NB4 (cell line): ENCODE measurements around the gene CKMT2.

Experiments used
- DNase-seq: peaks from one replicate; pipeline ENCODE4 v3.0.0; 2010; ENCODE audit warnings: low read depth
- H3K4me3 ChIP-seq: one replicate; pipeline ENCODE4 v1.5.1; 2011; ENCODE audit warnings: mild to moderate bottlenecking, low read depth, low read length, moderate library complexity
- MYC ChIP-seq: IDR thresholded peaks from 2 replicates; pipeline ENCODE4 v1.6.1; 2011; ENCODE audit warnings: low read depth, low read length
- POLR2A ChIP-seq: IDR thresholded peaks from 2 replicates; pipeline ENCODE4 v1.6.1; 2011; ENCODE audit warnings: mild to moderate bottlenecking; ENCODE audit not compliant: insufficient read length; ENCODE audit errors: extremely low read depth
- TF ChIP-seq, protein P1 (sequence below): IDR thresholded peaks from one replicate; pipeline ENCODE4 v1.5.1; 2012; ENCODE audit warnings: low read depth, low read length
- TF ChIP-seq, protein P2 (sequence below): IDR thresholded peaks from 2 replicates; pipeline ENCODE4 v1.6.1; 2011; ENCODE audit warnings: low read depth, low read length

The CKMT2 gene

DNA sequence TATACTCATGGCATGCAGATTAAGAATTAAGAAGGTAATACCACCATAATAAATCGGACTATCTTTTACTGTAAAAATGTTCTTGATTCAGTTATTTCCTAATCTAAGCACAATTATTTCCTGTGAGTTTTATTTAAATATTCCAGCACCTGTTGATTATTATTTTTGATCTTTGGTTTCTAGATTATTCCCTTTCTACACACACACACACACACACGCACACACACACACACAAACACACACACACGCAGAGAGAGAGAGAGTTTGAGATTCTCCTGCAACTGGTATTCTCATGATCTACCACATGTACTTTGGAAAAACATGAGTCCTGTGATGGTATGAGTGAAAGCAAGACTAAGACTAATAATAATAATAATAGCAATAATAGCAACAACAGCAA lies 17.0 kb upstream of the CKMT2 start:
- TF ChIP-seq, protein P1, sequence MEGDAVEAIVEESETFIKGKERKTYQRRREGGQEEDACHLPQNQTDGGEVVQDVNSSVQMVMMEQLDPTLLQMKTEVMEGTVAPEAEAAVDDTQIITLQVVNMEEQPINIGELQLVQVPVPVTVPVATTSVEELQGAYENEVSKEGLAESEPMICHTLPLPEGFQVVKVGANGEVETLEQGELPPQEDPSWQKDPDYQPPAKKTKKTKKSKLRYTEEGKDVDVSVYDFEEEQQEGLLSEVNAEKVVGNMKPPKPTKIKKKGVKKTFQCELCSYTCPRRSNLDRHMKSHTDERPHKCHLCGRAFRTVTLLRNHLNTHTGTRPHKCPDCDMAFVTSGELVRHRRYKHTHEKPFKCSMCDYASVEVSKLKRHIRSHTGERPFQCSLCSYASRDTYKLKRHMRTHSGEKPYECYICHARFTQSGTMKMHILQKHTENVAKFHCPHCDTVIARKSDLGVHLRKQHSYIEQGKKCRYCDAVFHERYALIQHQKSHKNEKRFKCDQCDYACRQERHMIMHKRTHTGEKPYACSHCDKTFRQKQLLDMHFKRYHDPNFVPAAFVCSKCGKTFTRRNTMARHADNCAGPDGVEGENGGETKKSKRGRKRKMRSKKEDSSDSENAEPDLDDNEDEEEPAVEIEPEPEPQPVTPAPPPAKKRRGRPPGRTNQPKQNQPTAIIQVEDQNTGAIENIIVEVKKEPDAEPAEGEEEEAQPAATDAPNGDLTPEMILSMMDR = no peak
- TF ChIP-seq POLR2A (no peak), MYC (no peak)
- TF ChIP-seq, protein P2, sequence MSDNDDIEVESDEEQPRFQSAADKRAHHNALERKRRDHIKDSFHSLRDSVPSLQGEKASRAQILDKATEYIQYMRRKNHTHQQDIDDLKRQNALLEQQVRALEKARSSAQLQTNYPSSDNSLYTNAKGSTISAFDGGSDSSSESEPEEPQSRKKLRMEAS = no peak
- H3K4me3 ChIP-seq = no peak overlapping the region
- no peak for DNase-seq

DNA sequence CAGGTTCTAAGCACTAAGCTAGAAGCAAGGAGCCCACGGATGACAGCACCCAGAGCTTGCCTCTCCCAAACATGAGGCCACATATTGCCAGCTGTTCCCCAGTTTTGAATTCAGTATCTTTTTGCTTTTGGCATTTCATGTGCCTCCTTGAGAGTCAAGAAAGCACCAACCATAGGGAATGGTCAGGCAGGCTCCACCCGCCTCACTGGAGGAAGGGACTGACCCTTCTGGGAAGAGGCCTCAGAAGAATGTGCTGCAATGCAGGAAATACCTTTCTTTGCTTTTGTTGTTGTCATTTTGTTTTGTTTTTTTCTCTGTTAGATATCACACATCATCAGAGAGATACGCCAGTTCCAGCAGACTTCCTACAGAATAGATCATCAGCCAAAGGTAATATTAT lies 13.7 kb upstream of the CKMT2 start:
- no peak for TF ChIP-seq MYC
- no peak for DNase-seq
- no peak overlapping the region for H3K4me3 ChIP-seq

DNA sequence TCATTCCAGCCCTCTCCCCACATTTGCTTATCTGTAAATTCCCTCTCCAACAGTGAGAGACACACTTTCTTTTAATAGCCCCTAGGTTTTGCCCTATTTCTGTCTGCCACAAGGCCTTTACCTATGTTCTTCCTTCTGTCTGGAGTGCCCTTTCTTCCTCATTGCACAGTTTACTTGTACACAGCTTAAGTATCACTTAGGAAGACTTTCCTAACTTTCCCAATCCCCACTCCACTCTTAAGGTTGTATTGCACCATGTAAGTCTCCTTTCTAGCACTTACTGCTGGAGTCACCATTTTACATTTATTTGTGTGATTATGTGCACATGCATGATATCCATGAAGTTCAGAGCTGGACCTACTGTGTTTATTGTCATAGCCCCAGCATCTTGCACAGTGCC lies 10.8 kb upstream of the CKMT2 start:
- DNase-seq = no peak
- TF ChIP-seq, protein P1 = no peak
- no peak overlapping the region for H3K4me3 ChIP-seq

DNA sequence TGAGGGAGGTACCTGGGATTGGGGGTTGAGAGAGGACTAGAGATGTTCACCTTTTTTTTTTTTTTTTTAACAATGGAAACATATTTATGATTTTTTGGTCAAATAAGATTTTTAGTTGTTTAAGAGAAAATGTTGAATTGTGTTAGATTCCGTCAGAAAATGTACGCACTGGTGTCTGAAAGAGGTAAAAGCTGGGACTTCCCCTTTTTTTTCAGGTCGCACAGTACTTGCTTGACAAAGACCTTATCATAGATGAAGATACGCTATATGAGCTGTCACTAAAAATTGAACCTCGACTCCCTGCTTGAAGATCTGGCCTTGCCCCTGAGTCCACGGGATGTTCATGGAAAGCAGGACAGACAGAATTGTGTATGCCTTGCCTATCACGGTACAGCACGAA lies 7.7 kb upstream of the CKMT2 start:
- TF ChIP-seq, protein P1 = no peak
- no peak for TF ChIP-seq POLR2A
- TF ChIP-seq, protein P2 = no peak
- no peak for TF ChIP-seq MYC
- H3K4me3 ChIP-seq = no peak overlapping the region
- DNase-seq = no peak

DNA sequence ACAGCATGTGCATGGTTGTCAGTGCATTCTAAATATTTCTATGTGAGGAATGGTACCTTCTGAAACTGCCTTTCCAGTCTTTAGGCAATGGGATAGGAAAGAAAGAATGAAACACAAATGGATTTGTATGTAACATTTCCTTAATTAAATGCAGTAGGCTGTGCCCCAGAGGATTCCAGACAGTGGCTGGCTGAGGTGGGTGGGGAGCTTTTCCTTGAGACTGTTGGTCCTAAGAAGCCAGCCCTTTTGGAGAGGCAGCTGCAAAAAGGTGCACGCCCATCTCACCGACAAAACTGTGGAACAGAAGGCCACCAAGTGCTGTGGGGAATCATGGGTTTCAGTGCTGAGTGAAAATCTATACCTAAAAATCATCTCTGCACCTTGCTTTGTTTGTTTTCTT lies 6.8 kb upstream of the CKMT2 start:
- no peak for TF ChIP-seq MYC
- TF ChIP-seq, protein P1 = no peak
- TF ChIP-seq, protein P2 = no peak
- TF ChIP-seq POLR2A = no peak
- H3K4me3 ChIP-seq = no peak overlapping the region
- no peak for DNase-seq

GRCh38 chr5:81226949-81227348 lies 6.2 kb upstream of the CKMT2 start:
- TF ChIP-seq, protein P2 = no peak
- TF ChIP-seq POLR2A = no peak
- no peak for TF ChIP-seq MYC
- TF ChIP-seq, protein P1 = no peak
- no peak for DNase-seq
- H3K4me3 ChIP-seq = no peak overlapping the region

GRCh38 chr5:81228084-81228483 lies 5.0 kb upstream of the CKMT2 start:
- no peak for TF ChIP-seq POLR2A
- TF ChIP-seq, protein P1 = no peak
- TF ChIP-seq MYC = no peak
- TF ChIP-seq, protein P2 = no peak
- no peak for DNase-seq
- H3K4me3 ChIP-seq = no peak overlapping the region
